Fibroblast of the aortic adventitia (primary cell): Measurements from ENCODE around the gene GNB2. TPM values are rescaled to one million over a fixed set of nuclear protein-coding genes. Genes with fewer than 3 reads are reported as not detected.
"Not testable (repeated sequence)": the region's sequence is repeated elsewhere in the genome, so short reads cannot be mapped to it uniquely, and the experiment has no call there.

Experiments
- DNase-seq: peaks from one replicate; pipeline ENCODE4 v3.0.0-alpha.2; 2010; ENCODE audit warnings: low read depth
- H3K4me3 ChIP-seq: 2 replicates; pipeline ENCODE4 v1.5.1; 2011; ENCODE audit warnings: low read depth, mild to moderate bottlenecking, control low read depth, low read length, moderate library complexity
- total RNA-seq: library from RNA; depleted of rRNA; stranded (reverse); fragments of >200 nt; gene quantifications from 2 replicates; pipeline ENCODE4 v1.2.3, GENCODE V29; 2012; ENCODE audit warnings: low replicate concordance
- TF ChIP-seq, protein P1 (sequence below): IDR thresholded peaks from 2 replicates; pipeline ENCODE4 v1.5.1; 2011; ENCODE audit warnings: mild to moderate bottlenecking, low read length, control low read depth, inconsistent platforms; ENCODE audit not compliant: insufficient read depth

The GNB2 gene
- total RNA-seq, 1 donor: 89.1 TPM

GRCh38 chr7:100719523-100720278 lies 46.2 kb downstream of the GNB2 start:
- H3K4me3 ChIP-seq: no peak overlapping the region
- TF ChIP-seq, protein P1, sequence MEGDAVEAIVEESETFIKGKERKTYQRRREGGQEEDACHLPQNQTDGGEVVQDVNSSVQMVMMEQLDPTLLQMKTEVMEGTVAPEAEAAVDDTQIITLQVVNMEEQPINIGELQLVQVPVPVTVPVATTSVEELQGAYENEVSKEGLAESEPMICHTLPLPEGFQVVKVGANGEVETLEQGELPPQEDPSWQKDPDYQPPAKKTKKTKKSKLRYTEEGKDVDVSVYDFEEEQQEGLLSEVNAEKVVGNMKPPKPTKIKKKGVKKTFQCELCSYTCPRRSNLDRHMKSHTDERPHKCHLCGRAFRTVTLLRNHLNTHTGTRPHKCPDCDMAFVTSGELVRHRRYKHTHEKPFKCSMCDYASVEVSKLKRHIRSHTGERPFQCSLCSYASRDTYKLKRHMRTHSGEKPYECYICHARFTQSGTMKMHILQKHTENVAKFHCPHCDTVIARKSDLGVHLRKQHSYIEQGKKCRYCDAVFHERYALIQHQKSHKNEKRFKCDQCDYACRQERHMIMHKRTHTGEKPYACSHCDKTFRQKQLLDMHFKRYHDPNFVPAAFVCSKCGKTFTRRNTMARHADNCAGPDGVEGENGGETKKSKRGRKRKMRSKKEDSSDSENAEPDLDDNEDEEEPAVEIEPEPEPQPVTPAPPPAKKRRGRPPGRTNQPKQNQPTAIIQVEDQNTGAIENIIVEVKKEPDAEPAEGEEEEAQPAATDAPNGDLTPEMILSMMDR: peak; percentile 56
- peak; percentile 67 for DNase-seq

- TF ChIP-seq, protein P1: no peak
- DNase-seq: no peak
- H3K4me3 ChIP-seq: peak within 1 kb of the TSS; percentile 22
These were observed 46.7 kb downstream of the GNB2 start, which contains the start of gene EPO for GRCh38 chr7:100720279-100720670. TSS of gene EPO (plus strand) at chr7:100720468. CDS start at chr7:100720981, 513 bp downstream.

DNA sequence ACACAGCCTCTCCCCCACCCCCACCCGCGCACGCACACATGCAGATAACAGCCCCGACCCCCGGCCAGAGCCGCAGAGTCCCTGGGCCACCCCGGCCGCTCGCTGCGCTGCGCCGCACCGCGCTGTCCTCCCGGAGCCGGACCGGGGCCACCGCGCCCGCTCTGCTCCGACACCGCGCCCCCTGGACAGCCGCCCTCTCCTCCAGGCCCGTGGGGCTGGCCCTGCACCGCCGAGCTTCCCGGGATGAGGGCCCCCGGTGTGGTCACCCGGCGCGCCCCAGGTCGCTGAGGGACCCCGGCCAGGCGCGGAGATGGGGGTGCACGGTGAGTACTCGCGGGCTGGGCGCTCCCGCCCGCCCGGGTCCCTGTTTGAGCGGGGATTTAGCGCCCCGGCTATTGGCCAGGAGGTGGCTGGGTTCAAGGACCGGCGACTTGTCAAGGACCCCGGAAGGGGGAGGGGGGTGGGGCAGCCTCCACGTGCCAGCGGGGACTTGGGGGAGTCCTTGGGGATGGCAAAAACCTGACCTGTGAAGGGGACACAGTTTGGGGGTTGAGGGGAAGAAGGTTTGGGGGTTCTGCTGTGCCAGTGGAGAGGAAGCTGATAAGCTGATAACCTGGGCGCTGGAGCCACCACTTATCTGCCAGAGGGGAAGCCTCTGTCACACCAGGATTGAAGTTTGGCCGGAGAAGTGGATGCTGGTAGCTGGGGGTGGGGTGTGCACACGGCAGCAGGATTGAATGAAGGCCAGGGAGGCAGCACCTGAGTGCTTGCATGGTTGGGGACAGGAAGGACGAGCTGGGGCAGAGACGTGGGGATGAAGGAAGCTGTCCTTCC lies 47.3 kb downstream of the GNB2 start:
- TF ChIP-seq, protein P1: no peak
- no peak for DNase-seq
- no peak overlapping the region for H3K4me3 ChIP-seq

DNA sequence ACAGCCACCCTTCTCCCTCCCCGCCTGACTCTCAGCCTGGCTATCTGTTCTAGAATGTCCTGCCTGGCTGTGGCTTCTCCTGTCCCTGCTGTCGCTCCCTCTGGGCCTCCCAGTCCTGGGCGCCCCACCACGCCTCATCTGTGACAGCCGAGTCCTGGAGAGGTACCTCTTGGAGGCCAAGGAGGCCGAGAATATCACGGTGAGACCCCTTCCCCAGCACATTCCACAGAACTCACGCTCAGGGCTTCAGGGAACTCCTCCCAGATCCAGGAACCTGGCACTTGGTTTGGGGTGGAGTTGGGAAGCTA lies 47.9 kb downstream of the GNB2 start:
- no peak for DNase-seq

DNA sequence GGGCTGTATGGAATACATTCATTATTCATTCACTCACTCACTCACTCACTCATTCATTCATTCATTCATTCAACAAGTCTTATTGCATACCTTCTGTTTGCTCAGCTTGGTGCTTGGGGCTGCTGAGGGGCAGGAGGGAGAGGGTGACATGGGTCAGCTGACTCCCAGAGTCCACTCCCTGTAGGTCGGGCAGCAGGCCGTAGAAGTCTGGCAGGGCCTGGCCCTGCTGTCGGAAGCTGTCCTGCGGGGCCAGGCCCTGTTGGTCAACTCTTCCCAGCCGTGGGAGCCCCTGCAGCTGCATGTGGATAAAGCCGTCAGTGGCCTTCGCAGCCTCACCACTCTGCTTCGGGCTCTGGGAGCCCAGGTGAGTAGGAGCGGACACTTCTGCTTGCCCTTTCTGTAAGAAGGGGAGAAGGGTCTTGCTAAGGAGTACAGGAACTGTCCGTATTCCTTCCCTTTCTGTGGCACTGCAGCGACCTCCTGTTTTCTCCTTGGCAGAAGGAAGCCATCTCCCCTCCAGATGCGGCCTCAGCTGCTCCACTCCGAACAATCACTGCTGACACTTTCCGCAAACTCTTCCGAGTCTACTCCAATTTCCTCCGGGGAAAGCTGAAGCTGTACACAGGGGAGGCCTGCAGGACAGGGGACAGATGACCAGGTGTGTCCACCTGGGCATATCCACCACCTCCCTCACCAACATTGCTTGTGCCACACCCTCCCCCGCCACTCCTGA lies 49.1 kb downstream of the GNB2 start:
- no peak for DNase-seq
- no peak overlapping the region for H3K4me3 ChIP-seq
- TF ChIP-seq, protein P1: no peak

More for the DNA sequence above, 47.9 kb downstream of the GNB2 start:
- H3K4me3 ChIP-seq: no peak overlapping the region
- TF ChIP-seq, protein P1: no peak

- TF ChIP-seq, protein P1: no peak
- no peak for DNase-seq
- no peak overlapping the region for H3K4me3 ChIP-seq
These were observed 50.3 kb downstream of the GNB2 start for GRCh38 chr7:100723732-100724275.

GRCh38 chr7:100724364-100724763 lies 50.8 kb downstream of the GNB2 start:
- H3K4me3 ChIP-seq, DNase-seq: not testable (repeated sequence)
